NOMO-1 (cell line): ENCODE results near the gene NETO2.
"Not testable (repeated sequence)": the region's sequence is repeated elsewhere in the genome, so short reads cannot be mapped to it uniquely, and the experiment has no call there.

Experiments
- DNase-seq, 2 experiments: peaks; one replicate each; lab custom pipeline; 2025; ENCODE audit not compliant: unreplicated experiment in 2 of 2; lab: John Stamatoyannopoulos, UW

NETO2 gene

GRCh38 chr16:47143677-47144558, at the start of gene NETO2:
Gene NETO2, minus strand, starts transcription at chr16:47143945. Its CDS starts 333 bp downstream, at chr16:47143612.
- DNase-seq, result peak; percentile 52 to 55

- DNase-seq, result no peak
Measured at GRCh38 chr16:47182318-47182717, 38.6 kb upstream of the NETO2 start.

- not testable (repeated sequence) for DNase-seq
Measured at GRCh38 chr16:47181066-47181465, 37.3 kb upstream of the NETO2 start.

- no peak for DNase-seq
Measured at GRCh38 chr16:47180073-47180472, 36.3 kb upstream of the NETO2 start.

DNA sequence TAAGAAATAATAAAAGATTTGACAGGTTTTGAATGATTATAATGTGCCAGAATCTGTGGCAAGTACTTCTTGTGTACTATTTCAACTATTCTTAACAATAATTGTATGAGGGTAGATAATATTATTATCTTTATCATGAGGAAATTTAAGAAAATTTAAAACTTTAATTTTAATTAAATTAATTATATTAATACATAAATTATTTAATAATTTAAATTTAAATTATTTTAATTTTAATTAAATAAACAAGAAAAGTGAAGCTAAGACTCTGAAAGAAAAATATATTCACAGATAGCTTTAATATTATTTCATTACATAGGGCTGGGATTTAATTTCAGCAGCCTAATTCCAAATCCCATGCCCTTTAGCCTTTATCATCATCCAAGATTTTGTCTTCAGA, 31.4 kb upstream of the NETO2 start:
- DNase-seq, result no peak

DNA sequence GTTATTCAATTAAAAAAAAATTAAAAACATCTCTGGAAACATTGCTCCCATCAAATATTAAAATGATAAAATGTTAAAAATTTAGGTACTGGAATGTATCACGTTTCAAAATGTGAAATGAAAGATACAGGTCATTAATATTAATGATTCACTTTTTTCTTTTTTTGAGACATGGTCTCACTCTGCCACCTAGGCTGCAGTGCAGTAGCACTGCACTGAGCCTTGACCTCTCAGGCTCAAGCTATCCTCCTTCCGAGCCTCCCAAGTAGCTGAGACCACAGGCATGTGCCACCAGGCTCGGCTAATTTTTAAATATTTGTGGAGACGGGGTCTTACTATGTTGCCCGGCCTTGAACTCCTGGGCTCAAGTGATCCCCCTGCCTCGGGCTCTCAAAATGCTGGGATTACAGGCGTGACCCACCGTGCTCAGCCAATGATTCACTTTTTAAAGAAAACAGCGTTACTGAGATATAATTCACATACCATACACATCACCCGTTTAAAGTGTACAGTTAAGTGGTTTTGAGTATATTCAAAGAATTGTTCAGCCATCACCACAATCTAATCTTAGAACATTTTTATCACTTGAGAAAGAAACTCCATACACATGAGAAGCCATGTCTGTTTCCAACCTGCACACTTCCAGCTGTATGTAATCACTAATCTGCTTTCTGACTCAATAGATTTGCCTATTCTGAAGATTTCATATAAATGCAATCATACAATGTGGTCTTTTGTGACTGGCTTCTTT, 19.1 kb upstream of the NETO2 start:
- DNase-seq, result no peak

GRCh38 chr16:47161464-47161863, 17.7 kb upstream of the NETO2 start:
- no peak for DNase-seq

DNA sequence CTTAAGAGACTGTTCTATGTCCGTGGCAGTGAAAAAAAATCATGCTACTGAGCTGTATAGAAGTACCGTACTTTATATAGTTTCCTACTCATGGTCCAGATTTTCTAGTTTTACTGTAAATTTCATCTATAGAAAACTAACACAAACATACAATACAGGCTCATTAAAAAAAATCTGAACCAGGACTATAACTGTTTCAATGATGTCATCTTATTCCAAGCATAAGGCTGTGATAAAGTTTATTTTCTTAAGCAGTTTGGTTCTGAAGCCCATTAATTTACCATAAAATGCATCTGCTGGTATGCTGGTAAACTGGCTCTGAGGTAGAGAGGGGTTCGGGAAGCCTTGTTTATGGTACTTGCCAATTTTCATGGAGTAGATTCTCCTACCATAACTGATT, 16.7 kb upstream of the NETO2 start:
- no peak for DNase-seq

GRCh38 chr16:47158992-47159391, 15.2 kb upstream of the NETO2 start:
- DNase-seq, result no peak

- DNase-seq, result no peak
Measured at GRCh38 chr16:47156680-47157215, 13.0 kb upstream of the NETO2 start.

DNA sequence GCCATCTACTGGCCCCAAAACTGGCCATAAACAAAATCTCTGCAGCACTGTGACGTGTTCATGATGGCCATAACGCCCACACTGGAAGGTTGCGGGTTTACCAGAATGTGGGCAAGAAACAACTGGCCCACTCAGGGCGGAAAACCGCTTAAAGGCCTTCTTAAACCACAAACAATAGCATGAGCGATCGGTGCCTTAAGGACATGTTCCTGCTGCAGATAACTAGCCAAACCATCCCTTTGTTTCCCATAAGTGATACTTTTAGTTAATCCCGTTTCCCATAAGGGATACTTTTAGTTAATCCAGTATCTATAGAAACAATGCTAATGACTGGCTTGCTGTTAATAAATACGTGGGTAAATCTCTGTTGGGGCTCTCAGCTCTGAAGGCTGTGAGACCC, 8.8 kb upstream of the NETO2 start:
- DNase-seq, result not testable (repeated sequence)

GRCh38 chr16:47150067-47150466, 6.3 kb upstream of the NETO2 start:
- DNase-seq, result no peak

DNA sequence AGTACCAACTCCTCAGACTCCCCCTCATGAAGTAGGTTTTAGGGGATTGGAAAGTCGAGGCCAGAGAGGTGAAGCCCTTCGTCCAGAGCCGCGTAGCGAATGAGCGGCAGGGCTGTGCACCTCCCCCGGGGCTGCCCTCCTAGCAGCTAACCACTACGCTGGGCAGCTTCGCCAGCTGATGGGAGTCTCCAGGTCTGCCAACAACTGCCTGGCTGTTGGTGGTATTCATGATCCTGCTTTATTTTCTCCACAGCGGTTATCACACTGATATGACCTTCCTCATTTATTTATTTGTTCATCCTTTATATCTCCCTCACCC, 773 bp upstream of the NETO2 start:
- no peak for DNase-seq

- peak; percentile 54 to 76 for DNase-seq
Measured at GRCh38 chr16:47142821-47143676, 696 bp downstream of the NETO2 start.

DNA sequence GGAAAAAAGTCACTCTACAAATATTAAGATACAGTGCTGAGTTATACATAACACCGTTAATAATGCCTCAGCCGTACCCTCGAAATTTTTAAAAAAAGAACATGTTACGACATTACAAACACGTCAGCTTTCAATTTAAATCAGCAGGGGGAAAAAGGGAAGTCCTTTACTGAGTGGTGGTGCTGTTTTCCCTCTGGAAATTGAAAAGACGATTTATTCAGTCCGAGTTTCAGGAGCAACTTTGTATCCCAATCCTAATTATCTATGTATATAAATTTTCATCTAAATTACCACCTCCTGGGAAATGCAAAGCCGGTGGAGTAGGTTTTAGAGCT, 1.3 kb downstream of the NETO2 start:
- peak; percentile 30 to 67 for DNase-seq

- DNase-seq, result peak; percentile 81 to 84
Measured at GRCh38 chr16:47141773-47142485, 1.8 kb downstream of the NETO2 start.

- DNase-seq, result no peak
Measured at GRCh38 chr16:47140686-47141085, 3.1 kb downstream of the NETO2 start.

DNA sequence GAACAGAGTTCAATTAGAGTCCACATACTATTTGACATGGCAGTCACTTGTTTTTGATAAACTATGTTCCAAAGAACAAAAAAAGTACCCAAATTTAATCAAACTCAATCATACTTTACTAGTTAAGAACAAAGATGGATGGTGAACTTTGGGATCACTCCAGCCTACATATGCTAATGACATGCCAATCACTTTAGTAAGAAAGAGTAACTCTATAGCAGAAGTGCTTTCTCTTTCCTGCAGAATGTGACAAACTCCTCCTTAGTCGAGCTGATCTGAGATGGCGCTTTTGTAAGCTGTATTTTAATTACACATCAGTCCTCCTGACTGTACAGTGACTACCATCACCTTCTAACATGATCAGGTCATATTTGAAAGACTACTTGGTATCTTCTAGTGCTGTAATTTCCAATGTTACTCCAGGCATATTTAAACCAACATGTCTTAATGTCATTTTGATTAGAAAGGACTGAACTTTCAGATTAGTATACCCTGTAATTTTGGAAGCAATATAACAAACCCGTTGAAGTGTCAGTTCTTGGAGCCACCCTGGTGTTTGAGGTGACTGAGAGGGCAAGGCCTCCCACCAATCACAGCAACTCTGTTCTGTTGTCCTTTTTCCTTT, 4.1 kb downstream of the NETO2 start:
- no peak for DNase-seq

GRCh38 chr16:47137925-47138324, 5.8 kb downstream of the NETO2 start:
- not testable (repeated sequence) for DNase-seq
